Astrocyte of the cerebellum (primary cell): Measurements from ENCODE around the gene KSR2.

Experiments used
- DNase-seq: peaks from one replicate; pipeline ENCODE4 v3.0.0-alpha.2; 2011; ENCODE audit warnings: low read depth
- H3K4me3 ChIP-seq: 2 replicates; pipeline ENCODE4 v1.5.1; 2011; ENCODE audit warnings: mild to moderate bottlenecking, low read depth, low read length, moderate library complexity
- CTCF ChIP-seq: IDR thresholded peaks from 2 replicates; pipeline ENCODE4 v1.5.1; 2012; ENCODE audit warnings: low read length, low read depth, moderate library complexity, mild to moderate bottlenecking; ENCODE audit errors: missing control alignments
- in situ Hi-C: cut with HindIII; loops from 2 replicates; pipeline ENCODE4 v1.10.0; 2017; ENCODE audit warnings: low sequenced_read_pairs

The KSR2 gene

DNA sequence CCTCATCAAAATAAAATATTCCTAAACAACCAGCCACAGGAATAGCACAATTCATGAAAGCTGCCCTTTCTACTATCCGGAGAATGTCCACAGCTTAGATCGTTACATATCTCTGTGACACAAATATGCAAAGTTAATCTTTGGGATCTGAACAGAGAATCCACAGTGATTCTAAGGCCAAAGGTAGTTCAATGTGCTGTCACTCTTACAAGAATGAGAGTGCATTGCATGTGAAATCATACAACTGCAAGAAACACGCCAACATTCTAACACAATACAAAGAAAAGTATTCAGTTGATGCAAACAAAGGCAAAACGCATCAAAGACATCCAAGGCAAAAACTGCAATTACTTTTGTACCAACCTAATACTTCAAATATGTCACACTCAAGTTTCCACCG lies 60.4 kb downstream of the KSR2 start:
- no peak for DNase-seq
- in situ Hi-C loops: no loop called here
- no peak for TF ChIP-seq CTCF
- H3K4me3 ChIP-seq: no peak overlapping the region

- no peak for DNase-seq
- H3K4me3 ChIP-seq: no peak overlapping the region
- TF ChIP-seq CTCF: no peak
- in situ Hi-C loops: no loop called here
Observed at GRCh38 chr12:117907108-117907689, 61.6 kb downstream of the KSR2 start.

GRCh38 chr12:117904051-117904450 lies 64.7 kb downstream of the KSR2 start:
- no peak overlapping the region for H3K4me3 ChIP-seq
- in situ Hi-C loops: no loop called here
- no peak for TF ChIP-seq CTCF
- no peak for DNase-seq

GRCh38 chr12:117903110-117903840 lies 65.5 kb downstream of the KSR2 start:
- DNase-seq: no peak
- in situ Hi-C loops: no loop called here
- H3K4me3 ChIP-seq: no peak overlapping the region
- TF ChIP-seq CTCF: no peak

DNA sequence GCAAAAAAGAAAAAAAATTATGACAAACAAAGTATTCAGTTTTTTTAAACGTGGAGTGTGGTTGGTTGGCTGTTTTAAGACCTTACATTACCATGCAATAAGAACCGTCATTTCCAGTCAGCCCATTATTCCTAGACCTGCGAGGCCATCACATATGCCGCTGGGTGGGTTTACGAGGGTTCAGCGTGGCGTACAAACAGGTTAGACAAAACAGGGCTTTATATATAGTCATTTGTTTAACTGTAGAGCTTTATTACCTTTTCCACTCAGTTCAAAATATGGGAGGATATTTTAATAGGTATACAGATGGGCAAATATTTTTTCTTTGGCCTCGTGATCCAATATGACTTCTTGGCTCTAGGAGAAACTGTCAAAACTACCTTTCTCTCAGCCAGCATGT lies 67.2 kb downstream of the KSR2 start:
- in situ Hi-C loops: no loop called here
- H3K4me3 ChIP-seq: no peak overlapping the region
- no peak for TF ChIP-seq CTCF
- DNase-seq: no peak

- no peak overlapping the region for H3K4me3 ChIP-seq
- DNase-seq: no peak
- in situ Hi-C loops: no loop called here
- no peak for TF ChIP-seq CTCF
Observed at GRCh38 chr12:117900561-117900960, 68.2 kb downstream of the KSR2 start.
